Kidney epithelial cell (primary cell): Measurements from ENCODE around the gene SLC30A7. TPM values are rescaled to one million over a fixed set of nuclear protein-coding genes. Genes with fewer than 3 reads are reported as not detected.
"Not testable (repeated sequence)": the region's sequence is repeated elsewhere in the genome, so short reads cannot be mapped to it uniquely, and the experiment has no call there.

Experiments
- DNase-seq: peaks from one replicate; pipeline ENCODE4 v3.0.0-alpha.2; 2010; ENCODE audit warnings: low read depth
- H3K27me3 ChIP-seq: 2 replicates; pipeline ENCODE4 v1.6.0; 2011; ENCODE audit warnings: low read length; ENCODE audit not compliant: control insufficient read depth, insufficient read depth
- H3K36me3 ChIP-seq: 2 replicates; pipeline ENCODE4 v1.5.1; 2011; ENCODE audit warnings: low read length; ENCODE audit not compliant: control insufficient read depth, insufficient read depth
- H3K4me3 ChIP-seq: 2 replicates; pipeline ENCODE4 v1.5.1; 2011; ENCODE audit warnings: low read depth, mild to moderate bottlenecking, control low read depth, low read length
- total RNA-seq: library from RNA; depleted of rRNA; stranded (reverse); fragments of >200 nt; gene quantifications from 2 replicates; pipeline ENCODE4 v1.2.3, GENCODE V29; 2015
- TF ChIP-seq, protein P1 (sequence below): IDR thresholded peaks from 2 replicates; pipeline ENCODE4 v1.5.1; 2011; ENCODE audit warnings: mild to moderate bottlenecking, moderate library complexity, low read length, control low read depth, inconsistent platforms; ENCODE audit not compliant: insufficient read depth, poor library complexity, severe bottlenecking

Gene SLC30A7
- total RNA-seq, 1 donor from 2014 or later, result 40.1 TPM

DNA sequence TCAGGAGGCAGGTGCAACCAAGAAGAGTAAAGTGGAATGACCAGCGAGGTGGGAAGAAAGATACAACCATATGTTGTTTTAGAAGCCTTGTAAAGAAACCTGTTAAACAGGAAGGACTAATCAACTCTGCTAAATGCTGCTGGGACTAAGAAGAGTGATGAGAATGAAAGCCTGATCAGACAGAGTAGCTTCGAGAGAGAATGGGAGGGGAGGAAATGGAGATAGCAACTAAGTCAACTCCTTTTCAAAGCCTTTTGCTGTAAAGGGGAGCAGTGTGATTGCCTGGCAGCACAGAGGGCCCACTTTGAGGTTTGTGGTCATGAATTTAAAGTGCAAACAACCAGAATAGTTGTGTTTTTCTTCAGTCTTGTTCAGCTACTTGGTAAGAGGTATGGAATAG lies 31.4 kb downstream of the SLC30A7 start:
- no peak for DNase-seq
- TF ChIP-seq, protein P1, sequence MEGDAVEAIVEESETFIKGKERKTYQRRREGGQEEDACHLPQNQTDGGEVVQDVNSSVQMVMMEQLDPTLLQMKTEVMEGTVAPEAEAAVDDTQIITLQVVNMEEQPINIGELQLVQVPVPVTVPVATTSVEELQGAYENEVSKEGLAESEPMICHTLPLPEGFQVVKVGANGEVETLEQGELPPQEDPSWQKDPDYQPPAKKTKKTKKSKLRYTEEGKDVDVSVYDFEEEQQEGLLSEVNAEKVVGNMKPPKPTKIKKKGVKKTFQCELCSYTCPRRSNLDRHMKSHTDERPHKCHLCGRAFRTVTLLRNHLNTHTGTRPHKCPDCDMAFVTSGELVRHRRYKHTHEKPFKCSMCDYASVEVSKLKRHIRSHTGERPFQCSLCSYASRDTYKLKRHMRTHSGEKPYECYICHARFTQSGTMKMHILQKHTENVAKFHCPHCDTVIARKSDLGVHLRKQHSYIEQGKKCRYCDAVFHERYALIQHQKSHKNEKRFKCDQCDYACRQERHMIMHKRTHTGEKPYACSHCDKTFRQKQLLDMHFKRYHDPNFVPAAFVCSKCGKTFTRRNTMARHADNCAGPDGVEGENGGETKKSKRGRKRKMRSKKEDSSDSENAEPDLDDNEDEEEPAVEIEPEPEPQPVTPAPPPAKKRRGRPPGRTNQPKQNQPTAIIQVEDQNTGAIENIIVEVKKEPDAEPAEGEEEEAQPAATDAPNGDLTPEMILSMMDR, result no peak
- Histone ChIP-seq H3K4me3 (no peak overlapping the region), H3K36me3 (no peaks in the 10 kb centered on the region), H3K27me3 (no peaks in the 10 kb centered on the region)

DNA sequence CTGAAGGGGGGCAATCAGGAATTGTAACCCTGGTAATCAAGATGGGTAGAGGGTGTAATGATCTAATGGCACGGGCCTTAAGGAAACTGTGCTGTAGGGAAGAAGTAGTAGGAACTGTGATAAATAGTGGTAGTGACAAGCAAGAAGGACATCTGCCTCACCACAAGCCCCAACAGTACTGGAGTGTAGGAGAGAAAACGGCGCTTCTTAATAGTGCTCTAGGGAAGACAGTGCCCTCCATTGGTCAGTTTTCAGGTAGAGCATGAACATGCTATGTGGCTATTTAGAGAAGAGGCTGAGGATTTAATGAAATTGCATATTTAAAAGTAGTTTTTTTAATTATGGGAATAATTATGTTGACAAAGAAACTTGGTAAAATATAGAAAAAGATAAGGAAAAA lies 32.2 kb downstream of the SLC30A7 start:
- TF ChIP-seq, protein P1, result peak; percentile 11
- no peak for DNase-seq
- Histone ChIP-seq H3K27me3 (no peaks in the 10 kb centered on the region), H3K36me3 (no peaks in the 10 kb centered on the region), H3K4me3 (no peak overlapping the region)

DNA sequence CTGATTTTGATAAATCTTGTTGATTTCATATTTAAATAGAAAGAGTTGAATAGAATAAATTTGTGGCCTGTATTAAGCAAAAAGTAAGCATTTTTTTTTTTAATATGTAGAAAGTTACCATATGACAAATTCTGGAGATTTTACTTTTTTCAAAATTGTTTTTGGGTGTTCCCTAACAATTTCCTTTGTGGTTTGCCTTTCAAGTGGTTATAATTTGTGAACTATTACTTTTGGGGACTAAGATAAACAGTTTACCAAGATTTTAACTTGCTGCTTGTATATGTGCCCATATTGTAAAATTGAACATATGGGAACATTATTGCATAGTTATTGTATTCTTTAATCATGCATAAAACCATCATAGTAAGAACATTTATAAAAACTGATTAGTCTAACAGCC lies 34.6 kb downstream of the SLC30A7 start:
- DNase-seq, result no peak
- Histone ChIP-seq H3K36me3 (no peaks in the 10 kb centered on the region), H3K27me3 (no peaks in the 10 kb centered on the region), H3K4me3 (no peak overlapping the region)
- TF ChIP-seq, protein P1, result no peak

DNA sequence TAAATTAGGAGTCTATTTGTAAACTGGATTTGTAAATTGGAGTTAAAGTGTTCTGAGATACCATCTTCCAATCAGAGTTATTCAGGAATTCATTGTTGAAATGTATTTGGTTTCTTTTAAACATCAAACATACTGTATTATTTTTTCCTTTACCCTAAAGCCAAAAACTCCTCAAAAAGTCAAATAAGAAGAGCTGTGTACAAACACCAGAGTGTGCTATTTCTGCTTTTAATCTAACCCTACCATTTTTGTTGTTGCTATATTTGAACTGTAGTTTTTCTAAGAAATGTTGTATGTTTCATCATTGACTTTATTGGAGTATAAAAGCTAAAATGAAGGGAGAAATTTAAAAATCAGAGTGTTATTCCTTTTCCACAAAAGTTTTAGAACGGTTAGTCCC lies 35.8 kb downstream of the SLC30A7 start:
- TF ChIP-seq, protein P1, result no peak
- Histone ChIP-seq H3K36me3 (no peaks in the 10 kb centered on the region), H3K27me3 (no peaks in the 10 kb centered on the region), H3K4me3 (no peak overlapping the region)
- DNase-seq, result no peak

DNA sequence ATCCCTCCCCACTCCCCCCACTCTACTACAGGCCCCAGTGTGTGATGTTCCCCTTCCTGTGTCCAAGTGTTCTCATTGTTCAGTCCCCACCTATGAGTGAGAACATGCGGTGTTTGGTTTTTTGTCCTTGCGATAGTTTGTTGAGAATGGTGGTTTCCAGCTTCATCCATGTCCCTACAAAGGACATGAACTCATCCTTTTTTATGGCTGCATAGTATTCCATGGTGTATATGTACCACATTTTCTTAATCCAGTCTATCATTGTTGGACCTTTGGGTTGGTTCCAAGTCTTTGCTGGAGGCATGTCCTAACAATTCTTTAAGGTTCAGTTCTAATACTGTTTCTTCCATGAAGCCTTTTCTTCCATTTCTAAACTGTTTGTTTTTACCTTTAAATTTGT lies 37.7 kb downstream of the SLC30A7 start:
- H3K36me3 ChIP-seq, H3K27me3 ChIP-seq, DNase-seq, H3K4me3 ChIP-seq: not testable (repeated sequence)

DNA sequence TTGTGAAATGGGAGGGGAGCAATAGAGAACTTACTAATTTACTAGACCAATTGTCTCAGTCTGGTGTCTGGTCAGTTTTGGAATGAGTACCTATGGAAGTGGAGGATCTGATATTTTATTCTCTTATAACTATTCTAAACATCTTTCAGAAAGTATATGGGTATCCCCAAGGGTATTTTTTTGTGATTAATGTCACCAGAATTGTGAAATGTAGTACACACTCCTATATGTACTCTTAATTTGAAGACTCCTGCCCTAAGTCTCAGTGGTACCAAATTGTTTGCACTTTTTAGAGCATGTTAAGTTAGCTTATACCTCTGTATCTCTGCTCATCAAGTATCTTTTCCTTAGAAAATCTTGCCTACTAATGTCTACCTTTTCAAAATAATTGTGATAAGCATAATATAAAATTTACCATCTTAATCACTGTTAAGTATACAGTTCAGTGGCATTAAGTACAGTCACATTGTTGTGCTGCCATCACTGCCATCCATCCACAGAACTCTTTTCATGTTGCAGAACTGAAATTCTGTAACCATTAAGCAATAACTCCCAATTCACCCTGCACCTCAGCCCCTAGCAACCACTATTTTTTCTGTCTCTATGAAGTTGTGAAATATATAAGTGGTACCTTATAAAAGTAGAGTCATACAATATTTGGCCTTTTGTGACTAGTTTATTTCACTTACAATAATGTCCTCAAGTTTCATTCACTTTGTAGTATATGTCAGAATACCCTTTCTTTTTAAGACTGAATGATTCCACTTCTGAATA lies 40.5 kb downstream of the SLC30A7 start:
- Histone ChIP-seq H3K27me3 (no peaks in the 10 kb centered on the region), H3K36me3 (no peaks in the 10 kb centered on the region), H3K4me3 (no peak overlapping the region)
- no peak for DNase-seq
- TF ChIP-seq, protein P1, result no peak
